ACHN (cell line): ENCODE measurements around the gene TSFM.

ENCODE experiments used
- DNase-seq: peaks from one replicate; pipeline ENCODE4 v3.0.0-alpha.2; 2015
- in situ Hi-C: cut with HindIII; loops from 2 replicates; pipeline ENCODE4 v1.10.0; 2017; ENCODE audit warnings: low sequenced_read_pairs, low pct_ligation_motif_present, low pct_unique_long_range_greater_than_20kb

The TSFM gene

DNA sequence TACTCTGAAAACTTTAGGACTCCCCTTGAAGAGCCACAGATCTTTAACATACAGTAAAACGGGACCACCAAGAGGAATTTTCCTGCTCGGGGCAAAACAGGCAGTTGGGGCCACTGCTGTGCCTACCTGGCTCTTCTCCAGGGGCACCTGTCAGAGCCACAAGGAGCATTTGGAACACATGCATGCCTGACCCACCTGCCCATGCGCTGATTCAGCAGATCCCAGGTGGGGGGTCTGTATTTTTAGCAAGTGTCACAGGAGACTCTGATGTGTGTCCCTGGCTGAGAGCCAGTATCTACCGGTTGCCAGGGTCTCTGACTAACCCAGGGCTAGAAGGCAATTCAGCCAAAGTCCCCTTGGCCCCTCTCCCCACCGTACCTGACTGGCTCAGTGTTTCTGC is 57.4 kb downstream of the TSFM start:
- no peak for DNase-seq
- in situ Hi-C loops: no loop called here

DNA sequence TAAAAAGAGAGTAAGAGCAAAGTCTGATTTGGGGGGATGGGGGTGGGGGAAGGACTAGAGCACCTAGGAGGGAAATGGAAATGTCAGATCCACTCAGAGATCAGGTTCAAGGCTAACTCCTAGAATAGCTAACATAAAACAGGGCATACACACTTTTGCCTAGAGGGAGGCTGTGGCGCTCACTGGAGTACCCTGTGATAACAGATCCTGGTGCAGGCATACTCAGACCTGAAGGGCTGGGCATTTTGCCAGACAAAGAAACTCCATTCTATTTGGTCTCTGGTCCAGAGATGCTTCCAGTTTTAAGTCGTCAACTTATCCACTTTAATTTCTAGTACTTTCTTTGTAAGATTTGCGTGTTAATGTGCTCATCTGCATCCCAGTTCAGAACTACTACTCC is 58.1 kb downstream of the TSFM start:
- in situ Hi-C loops: no loop called here
- no peak for DNase-seq

DNA sequence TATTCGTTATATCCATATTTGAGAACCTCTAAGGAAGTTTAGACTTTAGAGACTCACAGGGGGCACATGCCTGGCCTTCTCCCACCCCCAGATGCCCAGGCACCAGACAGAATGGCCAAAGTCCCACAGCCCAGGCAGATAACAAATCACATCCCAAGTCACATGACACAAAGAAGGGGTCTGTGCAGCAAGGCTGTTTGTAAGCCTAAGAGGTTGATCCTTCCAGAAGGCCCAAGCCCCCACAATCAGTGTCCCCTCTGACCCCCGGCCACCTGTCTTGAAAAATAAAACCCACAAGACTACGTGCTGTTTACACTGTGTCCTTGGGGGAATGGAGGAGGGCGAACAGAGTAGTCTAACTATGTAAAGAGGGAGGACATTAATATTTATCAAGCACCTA is 58.9 kb downstream of the TSFM start:
- in situ Hi-C loops: no loop called here

DNA sequence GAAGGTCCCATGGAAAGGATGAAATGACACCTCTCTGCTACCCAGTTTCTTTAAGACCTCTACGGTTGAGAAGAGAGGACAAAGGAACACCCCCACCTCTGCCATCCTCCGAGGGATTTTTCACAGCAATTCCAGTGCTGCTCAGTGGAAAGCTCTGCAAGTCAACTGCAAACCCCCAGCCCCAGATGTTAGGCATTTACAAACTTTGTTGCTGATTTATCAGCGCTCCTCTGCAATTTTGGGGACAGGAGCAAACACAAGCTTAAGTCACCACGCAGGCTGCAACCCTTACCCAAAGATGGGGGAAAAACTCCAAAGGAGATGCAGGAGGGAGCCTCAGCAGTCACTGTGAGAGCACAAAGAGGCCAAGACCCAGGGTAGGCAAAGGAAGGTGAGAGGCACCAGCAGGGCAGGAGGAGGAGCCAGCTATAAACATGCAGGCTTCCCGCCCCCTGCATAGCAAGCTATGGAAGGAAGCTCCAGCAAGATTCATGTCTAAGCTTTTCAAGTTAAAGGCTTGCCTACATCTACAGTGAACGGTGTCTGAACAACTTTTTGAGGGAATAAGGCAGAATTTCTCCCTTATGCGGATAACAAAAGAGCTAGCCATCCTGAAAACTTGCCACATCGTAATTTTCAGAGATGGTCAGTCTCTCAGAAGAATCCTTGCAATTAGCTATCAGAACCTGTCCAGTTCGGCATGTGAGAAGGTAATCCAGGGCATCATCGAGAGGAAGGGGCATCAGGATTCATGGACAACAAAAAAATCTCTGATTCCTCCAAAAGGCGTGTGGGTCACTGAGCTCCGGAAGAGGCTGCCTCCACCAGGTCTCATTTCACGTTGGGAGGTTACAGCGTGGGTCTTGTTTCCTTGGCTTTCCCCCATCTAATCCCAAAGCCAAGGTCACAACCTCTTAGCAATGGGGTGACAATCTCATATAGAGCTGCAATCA is 60.0 kb downstream of the TSFM start:
- in situ Hi-C loops: no loop called here
- DNase-seq: no peak

More for the DNA sequence above, 58.9 kb downstream of the TSFM start:
- DNase-seq: no peak

DNA sequence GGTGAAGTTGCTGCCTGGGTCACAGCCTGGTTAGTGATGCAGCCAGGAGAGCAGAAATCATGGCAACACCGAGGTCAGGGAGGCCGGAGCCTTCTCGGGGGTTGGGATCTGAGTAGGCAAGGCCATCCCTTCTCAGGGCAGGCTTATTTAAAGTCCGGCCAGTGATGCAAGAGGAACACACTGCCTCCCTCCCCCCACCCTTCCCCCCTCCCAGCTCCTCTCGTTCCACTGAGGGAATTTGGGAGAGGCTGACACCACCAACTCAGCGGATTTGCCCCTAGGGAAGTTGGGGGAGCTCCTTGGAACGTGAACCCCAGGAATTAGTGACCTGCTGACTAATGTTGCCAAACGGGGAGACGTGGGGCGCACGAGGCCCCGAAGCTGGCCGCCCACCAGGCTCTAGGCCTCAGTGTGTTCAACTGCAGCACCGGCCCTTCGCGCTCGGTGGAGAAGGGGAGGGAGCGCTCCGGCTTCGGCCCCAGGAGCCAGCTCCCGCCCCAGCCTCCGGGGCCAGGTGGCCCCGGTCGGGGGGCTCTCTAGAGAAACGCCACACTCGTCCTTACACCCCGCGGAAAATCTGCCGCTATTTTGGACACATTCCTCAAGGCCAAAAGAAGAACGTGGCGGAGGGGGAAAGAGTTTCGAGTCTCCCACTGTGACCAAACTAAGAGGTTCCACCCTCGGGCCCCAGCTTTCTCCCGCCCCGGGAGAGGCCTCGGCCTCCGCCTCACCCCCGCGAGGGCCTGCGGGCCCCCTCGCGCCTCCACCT is 62.3 kb downstream of the TSFM start:
- in situ Hi-C loops: no loop called here
- peak; percentile 93 for DNase-seq

DNA sequence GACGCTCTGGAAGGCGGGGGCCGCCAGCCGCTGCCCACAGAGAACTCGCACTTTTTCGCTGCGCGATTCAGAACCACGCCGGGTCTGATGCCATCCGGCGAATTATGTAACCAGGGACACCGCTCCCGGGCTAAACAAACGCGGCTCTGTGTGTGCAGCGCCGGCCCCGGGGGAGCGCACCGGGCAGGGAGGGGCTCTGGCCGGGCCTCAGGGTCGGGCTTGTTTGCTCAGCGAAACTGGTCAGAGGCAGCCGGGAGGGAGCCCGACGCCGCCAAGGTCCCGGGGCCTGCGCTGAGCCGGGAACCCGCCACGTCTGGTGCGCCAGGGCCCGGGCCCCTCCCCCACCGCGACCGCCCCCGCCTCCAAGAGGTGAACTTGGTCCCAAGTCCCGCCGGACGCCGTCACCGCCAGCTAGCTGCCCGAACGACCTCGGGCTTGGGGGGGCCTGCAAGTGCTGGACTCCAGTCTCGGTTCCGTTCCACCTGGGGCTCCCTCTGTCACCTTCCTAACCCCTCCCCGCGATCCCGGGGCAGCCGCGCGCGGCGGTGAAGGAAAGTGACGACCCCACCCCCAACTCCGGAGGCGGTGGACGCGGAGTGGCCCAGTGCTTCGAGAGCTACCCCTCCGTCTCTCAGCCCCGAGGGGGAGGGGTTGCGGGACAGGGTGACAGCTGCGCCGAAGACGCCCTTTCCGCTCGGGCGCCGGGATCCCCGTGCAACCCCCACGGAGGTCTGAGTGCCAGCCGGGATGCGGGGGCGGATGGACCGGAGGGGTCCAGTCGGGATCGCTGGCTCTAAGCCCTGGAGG is 63.1 kb downstream of the TSFM start:
- in situ Hi-C loops: no loop called here
- peak; percentile 56 for DNase-seq

DNA sequence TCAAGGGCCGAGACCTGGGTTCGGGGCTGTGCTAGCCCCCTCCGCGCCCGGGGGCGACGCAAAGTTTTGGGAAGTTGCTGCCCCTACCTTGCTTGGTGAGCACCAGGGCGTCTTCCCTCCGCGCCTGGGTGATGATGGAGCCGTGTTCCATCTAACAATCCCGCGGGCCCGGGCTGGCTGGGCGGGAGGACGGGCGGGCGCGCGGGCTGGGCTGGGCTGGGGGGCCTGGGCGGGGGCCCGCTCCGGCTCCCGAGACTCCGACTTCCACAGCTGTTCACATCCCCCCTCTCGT is 63.6 kb downstream of the TSFM start:
- in situ Hi-C loops: no loop called here
- no peak for DNase-seq

DNA sequence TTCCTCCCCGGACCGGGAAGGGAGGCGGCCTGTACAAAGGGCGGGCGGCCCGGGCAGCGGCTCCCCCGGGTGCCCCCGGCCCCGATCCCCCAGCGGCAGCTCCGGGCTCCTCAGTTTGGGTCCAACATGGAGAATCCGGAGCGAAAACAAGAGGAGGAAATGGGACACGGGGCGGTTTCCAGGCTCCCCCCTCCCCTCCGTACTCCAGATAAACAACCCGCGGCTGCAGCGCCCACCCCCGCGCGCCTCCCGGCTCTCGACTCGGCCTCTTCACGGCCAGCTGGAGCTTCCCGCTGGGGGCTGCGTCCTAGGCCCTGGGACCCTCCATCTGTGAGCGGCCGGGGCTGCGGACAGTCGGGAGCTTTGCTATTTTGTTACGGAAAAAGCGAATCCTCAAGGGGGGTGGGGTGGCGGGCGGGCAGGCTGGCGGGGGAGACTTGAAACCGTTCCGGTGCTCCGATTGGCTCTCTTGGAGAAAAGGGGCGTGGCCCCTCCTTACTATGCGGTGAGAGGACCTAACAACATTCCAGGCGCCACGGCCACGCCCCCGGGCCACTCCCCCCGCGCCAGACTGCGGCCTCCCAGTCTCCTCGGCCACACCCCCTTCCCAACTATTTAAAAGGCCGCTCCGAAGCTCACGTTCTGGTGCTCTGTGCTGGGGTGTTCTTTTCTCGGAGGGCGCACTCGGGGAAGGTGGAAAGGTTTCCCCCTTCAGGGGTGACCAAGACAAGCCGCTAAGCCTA is 64.2 kb downstream of the TSFM start, which contains the start of gene CTDSP2:
Gene CTDSP2 (minus strand): TSS at position 153 of the 743 bp plus-strand sequence. CDS start 294 bp downstream, outside the sequence.
- DNase-seq: peak; percentile 100
- in situ Hi-C loops: no loop called here
